Measurements from ENCODE around the gene FADD. TPM values are rescaled to one million over a fixed set of nuclear protein-coding genes. Genes with fewer than 3 reads are reported as not detected.
"Not testable (repeated sequence)": the region's sequence is repeated elsewhere in the genome, so short reads cannot be mapped to it uniquely, and the experiment has no call there.

FADD gene
- polyA plus RNA-seq, 5 donors, result 11.2 to 17.1 (median 12.5) TPM

DNA sequence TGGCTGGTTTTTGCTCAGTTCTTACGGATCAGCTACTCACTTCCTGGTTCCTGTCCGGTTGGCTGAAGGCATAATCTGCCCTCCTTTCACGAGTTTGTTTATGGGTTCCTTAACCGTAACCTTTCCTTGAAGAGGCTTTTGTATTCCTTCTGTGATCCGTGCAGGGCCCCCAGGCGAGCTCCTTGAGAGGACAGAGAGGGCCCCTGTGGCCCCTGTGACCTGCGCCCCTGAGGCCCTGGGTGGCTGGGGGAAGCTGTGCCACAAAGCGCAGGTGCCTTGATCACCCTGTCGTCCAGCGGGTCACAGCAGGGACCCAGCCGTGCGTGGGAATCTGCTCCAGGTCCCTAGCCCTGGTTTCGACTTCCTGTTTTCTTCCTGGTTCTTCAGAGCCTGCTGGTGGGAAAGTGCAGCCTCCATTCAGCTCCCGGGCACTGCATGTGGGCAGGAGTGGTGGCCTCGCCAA is 27.8 kb upstream of the FADD start:
- no peak for DNase-seq

DNA sequence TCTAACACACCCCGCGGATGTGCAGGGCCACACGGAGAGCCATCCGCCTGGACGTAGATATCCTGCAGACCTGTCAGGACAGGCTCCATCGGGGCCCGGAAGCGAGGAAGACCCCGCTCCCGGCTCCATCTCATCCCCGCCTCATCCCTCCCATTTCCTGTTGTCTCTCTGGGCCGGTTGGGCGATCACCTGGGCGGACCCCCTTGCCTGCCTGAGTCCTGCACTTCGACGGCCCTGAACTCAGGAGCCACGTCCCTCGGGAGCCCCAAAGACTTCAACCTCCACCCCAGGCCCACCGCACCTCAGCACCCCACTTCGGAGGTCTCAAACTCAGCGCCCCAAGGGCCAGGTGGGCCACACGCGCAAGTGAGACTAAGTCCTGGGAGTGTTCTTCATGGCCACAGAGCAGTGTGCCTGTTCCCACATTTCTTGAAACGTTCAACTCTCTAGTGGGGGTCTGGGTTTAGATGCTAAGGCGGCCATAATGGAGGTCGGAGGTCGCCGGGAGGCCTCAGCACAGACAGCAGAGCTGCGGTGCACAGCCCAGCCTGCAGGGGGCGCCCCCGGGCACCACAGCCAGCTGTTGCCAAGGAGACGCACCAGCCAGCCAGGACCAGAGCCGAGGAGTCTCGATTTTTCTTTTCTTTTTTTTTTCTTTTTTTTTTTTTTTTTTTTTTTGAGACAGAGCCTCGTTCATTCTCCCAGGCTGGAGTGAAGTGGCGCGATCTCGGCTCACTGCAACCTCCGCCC is 26.0 kb upstream of the FADD start:
- DNase-seq, result no peak

DNA sequence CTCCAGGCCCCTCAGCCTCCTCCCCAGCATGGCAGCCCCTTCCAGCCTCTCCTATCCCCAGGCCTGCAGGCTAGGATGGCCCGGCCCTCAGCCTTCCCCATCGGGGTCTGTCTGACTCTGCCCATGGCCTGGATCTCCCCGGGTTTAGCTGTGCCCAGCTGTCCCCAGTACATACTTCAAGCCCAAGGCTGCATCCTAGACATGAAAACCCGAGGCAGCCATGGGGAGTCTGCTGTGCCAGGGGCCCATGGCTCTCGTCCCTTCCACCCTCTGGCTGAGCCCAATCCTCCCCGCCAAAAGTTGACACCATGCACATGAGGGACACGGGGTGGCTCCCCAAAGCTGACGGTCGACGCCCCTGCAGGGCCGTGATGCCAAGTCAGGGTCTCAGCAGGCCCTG is 22.2 kb upstream of the FADD start:
- no peak for DNase-seq

DNA sequence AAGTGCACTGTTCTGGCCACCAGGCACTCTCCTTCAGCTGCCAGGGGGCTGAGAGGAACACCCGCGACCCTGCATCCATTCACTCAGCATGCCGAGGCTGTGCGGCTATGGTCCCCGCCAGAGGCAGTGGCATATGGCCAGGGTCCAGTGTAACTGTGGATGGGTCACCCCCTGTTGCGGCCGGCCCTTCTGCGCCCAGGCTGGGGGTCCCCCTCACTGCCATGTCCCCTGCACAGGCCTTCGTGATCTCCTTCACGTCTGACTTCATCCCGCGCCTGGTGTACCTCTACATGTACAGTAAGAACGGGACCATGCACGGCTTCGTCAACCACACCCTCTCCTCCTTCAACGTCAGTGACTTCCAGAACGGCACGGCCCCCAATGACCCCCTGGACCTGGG is 20.8 kb upstream of the FADD start:
- no peak for DNase-seq

- no peak for DNase-seq
Observed at GRCh38 chr11:70183032-70183431, 20.1 kb upstream of the FADD start.

- DNase-seq, result no peak
Observed at GRCh38 chr11:70183483-70184176, 19.5 kb upstream of the FADD start.

DNA sequence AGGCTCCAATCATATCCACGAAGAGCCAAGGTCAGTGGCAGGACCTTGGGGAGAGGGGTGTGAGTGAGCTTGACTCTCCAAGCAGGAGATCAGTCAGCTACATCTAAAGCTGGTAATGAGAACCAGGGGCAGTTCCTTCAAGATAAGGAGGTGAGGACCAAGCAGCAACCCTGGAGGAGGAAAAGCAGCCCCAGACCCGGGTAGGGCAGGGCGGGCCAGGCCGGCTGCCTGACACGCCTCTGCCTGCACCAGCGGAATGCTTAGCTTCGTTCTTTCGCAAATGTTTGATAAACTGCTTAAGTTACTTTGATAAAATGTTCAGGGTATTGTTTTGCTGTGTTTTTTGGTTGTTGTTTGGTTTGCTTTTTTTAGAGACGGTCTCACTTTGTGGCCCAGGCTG is 18.7 kb upstream of the FADD start:
- DNase-seq, result no peak

DNA sequence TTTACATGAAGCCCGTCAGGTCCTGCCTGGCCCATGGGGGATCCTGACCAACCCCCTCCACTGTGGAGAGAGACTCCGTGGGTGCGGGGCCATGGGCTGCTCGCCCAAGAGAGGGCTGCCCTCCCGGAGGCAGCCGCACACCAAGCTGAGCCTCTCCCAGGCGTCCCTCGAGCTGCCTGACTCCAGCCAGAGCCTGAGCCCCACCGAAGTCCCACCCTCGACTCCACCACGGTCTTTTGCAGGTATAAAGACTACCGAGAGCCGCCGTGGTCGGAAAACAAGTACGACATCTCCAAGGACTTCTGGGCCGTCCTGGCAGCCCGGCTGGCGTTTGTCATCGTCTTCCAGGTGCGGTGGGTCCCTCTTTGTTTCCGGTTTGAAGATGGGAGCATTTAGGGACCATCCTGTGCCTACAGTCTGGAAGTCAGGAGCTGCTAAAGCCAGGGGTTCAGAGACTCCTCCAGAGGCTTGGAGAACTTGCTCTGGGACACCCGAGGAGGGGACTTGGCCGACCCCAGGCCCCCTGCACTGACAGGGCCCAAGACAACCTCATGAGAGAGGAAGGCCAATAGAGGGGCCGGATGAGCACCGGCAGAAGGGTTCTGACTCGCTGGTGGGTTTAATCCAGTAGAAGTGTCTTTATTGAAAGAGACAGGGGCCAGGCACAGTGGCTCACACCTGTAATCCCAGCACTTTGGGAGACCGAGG is 17.6 kb upstream of the FADD start:
- DNase-seq, result no peak

GRCh38 chr11:70186420-70186819 is 16.7 kb upstream of the FADD start:
- no peak for DNase-seq

GRCh38 chr11:70186936-70187335 is 16.2 kb upstream of the FADD start:
- no peak for DNase-seq

GRCh38 chr11:70187771-70188170 is 15.3 kb upstream of the FADD start:
- DNase-seq, result no peak

DNA sequence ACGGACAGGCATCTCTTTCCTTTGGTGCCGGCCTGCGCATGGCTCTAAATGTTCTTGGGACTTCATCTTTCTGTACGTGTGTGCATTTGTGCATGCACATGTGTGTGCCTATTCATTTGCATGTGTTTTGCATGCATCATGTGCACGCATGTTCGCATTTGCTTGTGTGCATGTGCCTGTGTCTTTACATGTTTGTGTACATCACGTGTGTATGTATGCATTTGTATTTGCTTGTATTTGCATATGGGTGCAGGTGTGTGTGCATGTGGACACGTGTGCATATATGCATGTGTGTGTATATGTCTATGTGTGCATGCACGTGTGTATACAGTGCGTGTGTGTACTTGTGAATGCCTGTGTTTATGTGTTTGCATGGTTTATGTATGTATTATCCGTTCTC is 13.5 kb upstream of the FADD start:
- DNase-seq, result no peak

GRCh38 chr11:70191495-70192140 is 11.5 kb upstream of the FADD start:
- peak in 1 of 2 donors; percentile 49 for DNase-seq

DNA sequence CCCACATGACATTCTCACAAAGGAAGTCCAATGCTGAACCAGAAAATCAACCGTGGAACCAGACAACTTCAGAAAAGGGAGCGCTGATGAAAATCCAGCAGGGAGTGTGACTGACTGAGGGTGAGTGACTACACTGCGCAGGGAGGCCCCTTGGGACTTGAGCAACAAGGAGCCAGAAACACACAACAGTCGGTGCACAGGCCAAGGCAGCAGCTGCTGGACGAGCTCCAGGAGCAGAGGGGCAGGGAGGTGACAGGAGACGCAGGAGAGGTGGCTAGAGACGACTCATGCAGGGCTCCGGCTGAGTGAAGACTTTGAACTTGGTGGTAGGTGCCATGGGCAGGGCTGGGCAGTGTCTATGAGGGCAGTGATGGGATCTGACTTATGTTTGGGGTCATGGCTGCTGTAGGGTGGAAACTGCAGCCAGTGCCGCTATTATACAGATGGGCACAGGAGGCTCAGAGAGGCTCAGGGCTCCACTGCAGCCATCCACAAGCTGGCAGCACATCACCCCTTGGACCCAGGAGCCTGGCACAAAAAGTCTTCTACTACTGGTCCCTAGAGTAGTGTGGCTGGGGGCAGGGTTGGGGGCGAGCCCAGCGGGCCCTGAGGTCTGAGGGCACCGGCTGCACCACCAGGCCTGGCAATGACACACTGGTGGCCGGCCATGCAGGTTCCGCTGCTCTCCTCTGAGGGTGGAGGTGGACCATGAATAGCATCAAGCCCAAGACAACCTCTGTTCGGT is 10.3 kb upstream of the FADD start:
- no peak for DNase-seq

GRCh38 chr11:70193411-70194292 is 9.4 kb upstream of the FADD start:
- DNase-seq, result no peak

GRCh38 chr11:70194792-70195791 is 8.0 kb upstream of the FADD start:
- no peak for DNase-seq

- DNase-seq, result no peak
Observed at GRCh38 chr11:70200212-70200844, 2.8 kb upstream of the FADD start.

DNA sequence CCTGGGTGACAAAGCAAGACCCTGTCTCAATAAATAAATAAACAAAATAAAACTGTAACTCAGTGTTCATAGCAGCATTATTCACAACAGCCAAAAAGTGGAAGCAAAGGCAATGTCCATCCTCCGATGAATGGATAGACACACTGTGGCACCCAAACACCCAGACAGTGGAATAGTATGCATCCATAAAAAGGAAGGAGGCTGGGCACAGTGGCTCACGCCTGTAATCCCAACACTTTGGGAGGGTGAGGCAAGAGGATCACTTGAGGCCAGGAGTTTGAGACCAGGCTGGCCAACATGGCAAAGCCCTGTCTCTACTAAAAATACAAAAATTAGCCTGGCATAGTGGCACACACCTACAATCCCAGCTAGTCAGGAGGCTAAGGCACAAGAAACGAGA is 2.0 kb upstream of the FADD start:
- not testable (repeated sequence) for DNase-seq

All from right lung (tissue), 5 donors.